GM13977 (cell line): Measurements from ENCODE around the gene ASMTL.

ENCODE experiments used
- DNase-seq: peaks from one replicate; pipeline ENCODE4 v3.0.0; 2012; ENCODE audit warnings: low spot score
- in situ Hi-C: fragments of 300-500 bp; cut with MboI; formaldehyde crosslinking; loops from one replicate; pipeline ENCODE4 v1.12.0; 2022; ENCODE audit warnings: low sequenced_read_pairs, low pct_unique_long_range_greater_than_20kb, mixed read lengths, inconsistent platforms; ENCODE audit not compliant: unreplicated experiment
- TF ChIP-seq, protein P1 (sequence below): IDR thresholded peaks from 2 replicates; pipeline ENCODE4 v1.5.1; 2012; ENCODE audit warnings: mild to moderate bottlenecking, control low read depth; ENCODE audit not compliant: insufficient read depth; ENCODE audit errors: extremely low read depth, missing control alignments

The ASMTL gene

GRCh38 chrX:1400742-1401471, 51.8 kb downstream of the ASMTL start:
- DNase-seq, result no peak
- in situ Hi-C loops, result no loop called here
- TF ChIP-seq, protein P1, sequence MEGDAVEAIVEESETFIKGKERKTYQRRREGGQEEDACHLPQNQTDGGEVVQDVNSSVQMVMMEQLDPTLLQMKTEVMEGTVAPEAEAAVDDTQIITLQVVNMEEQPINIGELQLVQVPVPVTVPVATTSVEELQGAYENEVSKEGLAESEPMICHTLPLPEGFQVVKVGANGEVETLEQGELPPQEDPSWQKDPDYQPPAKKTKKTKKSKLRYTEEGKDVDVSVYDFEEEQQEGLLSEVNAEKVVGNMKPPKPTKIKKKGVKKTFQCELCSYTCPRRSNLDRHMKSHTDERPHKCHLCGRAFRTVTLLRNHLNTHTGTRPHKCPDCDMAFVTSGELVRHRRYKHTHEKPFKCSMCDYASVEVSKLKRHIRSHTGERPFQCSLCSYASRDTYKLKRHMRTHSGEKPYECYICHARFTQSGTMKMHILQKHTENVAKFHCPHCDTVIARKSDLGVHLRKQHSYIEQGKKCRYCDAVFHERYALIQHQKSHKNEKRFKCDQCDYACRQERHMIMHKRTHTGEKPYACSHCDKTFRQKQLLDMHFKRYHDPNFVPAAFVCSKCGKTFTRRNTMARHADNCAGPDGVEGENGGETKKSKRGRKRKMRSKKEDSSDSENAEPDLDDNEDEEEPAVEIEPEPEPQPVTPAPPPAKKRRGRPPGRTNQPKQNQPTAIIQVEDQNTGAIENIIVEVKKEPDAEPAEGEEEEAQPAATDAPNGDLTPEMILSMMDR, result no peak

GRCh38 chrX:1400049-1400448, 52.7 kb downstream of the ASMTL start:
- in situ Hi-C loops, result no loop called here
- DNase-seq, result no peak
- TF ChIP-seq, protein P1, result no peak

DNA sequence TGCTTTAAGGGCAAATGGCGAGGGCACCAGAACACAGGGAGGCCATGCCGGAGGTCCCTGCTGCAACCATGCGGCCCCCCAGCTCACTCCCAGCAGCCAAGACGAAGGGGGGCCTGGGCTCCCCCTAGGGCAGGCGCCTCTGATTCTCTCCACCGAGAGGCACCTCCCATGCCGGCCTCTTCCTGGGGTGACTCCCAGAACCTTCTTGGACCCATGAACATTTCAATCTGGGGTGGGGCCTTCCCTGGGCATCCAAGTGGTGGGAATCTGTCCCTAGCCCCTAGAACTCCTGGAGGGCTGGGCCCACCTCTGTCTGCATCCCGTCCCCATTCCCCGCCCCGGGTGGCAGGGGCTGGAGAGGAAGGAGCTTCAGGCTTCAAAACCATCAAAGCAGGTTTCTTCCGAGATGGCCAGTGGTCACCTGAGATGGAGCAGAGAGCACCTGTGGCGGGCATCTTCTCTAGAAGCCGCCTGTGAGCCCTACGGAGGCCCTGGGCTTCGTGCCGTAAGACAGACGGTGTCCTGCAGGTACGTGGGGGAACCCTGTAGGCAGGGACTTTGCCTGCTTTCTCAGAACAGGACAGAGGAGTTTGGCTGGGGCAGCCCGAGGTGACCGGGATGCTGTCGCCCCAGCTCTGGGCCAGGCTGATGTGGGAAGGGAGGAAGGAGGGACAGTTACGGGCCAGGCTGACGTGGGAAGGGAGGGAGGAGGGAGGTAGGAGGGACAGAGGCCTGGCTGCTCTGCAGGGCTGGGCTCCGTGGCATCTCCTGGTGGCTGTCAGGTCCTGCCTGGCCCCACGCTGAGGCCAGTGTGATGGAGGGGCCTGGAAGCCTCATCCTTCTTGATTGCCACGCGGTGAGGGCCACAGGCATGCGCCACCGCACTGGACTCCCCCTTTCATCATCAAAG, 54.0 kb downstream of the ASMTL start:
- TF ChIP-seq, protein P1, result no peak

GRCh38 chrX:1397441-1398270, 55.1 kb downstream of the ASMTL start:
- TF ChIP-seq, protein P1, result no peak
- DNase-seq, result no peak
- in situ Hi-C loops, result no loop called here

More for the DNA sequence above, 54.0 kb downstream of the ASMTL start:
- in situ Hi-C loops, result no loop called here
- no peak for DNase-seq

DNA sequence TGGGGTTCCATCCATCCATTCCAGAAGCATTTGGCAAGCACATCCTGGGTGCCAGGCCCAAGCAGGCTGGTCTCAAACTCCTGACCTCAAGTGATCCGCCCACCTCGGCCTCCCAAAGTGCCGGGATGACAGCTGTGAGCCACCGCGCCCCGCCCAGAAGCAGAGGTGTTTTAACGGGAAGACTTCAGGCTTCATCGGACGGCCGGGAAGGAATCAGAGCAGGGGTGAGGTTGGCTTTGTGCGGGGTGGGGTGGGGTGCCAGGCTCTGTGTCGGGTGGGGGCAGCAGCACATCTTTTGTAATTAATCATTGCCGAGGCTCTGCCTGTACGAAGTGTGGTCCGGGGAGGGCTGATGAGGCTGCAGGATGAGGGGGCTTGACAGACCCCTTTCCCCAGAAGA, 55.7 kb downstream of the ASMTL start:
- TF ChIP-seq, protein P1, result no peak
- DNase-seq, result no peak
- in situ Hi-C loops, result no loop called here

DNA sequence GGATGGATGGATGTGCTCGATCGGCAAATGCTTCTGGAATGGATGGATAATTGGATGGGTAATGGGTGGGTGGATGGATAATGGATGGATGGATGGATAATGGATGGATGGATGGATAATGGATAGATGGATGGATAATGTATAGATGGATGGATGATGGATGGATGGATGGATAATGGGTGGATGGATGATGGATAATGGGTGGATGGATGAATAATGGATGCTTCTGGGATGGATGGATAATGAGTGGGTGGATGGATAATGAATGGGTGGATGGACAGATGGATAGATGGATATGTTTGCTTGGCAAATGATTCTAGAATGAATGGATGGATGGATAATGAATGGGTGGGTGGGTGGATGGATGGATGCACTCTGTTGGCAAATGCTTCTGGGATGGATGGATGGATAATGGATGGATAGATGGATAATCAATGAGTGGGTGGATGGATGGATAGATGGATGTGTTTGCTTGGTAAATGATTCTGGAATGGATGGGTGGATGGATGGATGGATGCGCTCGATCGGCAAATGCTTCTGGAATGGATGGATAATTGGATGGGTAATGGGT, 57.0 kb downstream of the ASMTL start:
- DNase-seq, result no peak
- in situ Hi-C loops, result no loop called here
- TF ChIP-seq, protein P1, result no peak
